GM12892 (cell line): ENCODE data around the gene APPBP2.

ENCODE experiments used
- POLR2A ChIP-seq: IDR thresholded peaks from 2 replicates; pipeline ENCODE4 v1.6.1; 2011; ENCODE audit warnings: low read depth, low read length, control low read depth
- POLR2AphosphoS5 ChIP-seq: IDR thresholded peaks from 2 replicates; pipeline ENCODE4 v1.6.1; 2011; ENCODE audit warnings: low read depth, low read length, control low read depth
- TAF1 ChIP-seq: IDR thresholded peaks from 2 replicates; pipeline ENCODE4 v1.6.1; 2011; ENCODE audit warnings: low read depth, mild to moderate bottlenecking, control low read depth, low read length, borderline replicate concordance

DNA sequence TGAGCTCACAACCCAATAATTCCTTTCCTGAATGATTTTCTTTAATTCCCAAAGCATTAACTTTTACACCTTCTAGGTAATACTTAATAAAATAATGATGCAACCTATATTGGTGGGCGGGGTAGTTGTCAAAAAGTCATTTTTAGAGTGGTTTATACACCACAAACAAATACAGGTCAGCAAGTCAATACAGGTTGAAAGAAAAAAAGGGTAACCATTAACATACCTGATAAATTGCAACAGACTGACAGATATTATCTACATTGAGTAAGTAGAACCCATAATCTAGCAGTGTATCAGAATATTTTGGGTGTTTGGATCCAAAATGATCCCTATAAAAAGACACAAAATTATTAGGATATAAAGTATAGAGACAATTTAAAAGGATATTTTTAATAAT lies 64.5 kb downstream of the APPBP2 start:
- TF ChIP-seq POLR2AphosphoS5 (no peak), POLR2A (no peak), TAF1 (no peak)
